Right ventricle myocardium inferior (tissue), 1 donor: ENCODE data around the gene SULT1C2. TPM values are rescaled to one million over a fixed set of nuclear protein-coding genes. Genes with fewer than 3 reads are reported as not detected.
"Not testable (repeated sequence)": the region's sequence is repeated elsewhere in the genome, so short reads cannot be mapped to it uniquely, and the experiment has no call there.

Experiments used
- ATAC-seq: fragments of 200-7000 bp; cut with Tn5 transposase; one replicate; pipeline ENCODE4 v1.9.1; 2020; ENCODE audit warnings: mild to moderate bottlenecking, moderate library complexity
- DNase-seq: peaks from one replicate; pipeline ENCODE4 v3.0.0; 2021; ENCODE audit errors: missing footprints
- intact Hi-C: fragments of 100-400 bp; cut with DNase I; formaldehyde crosslinking; loops from one replicate; pipeline ENCODE4 v1.11.0; 2022
- total RNA-seq: library from RNA; stranded (reverse); fragmentation: NEBNext Ultra II Directional; extraction: Animal tissue kit (Norgen Biotek cat#: 25700); gene quantifications from one replicate; pipeline ENCODE4 v1.2.1, GENCODE V29; 2021
- donor health status: DM: no; HTN: yes; CAD: no; lungs with severe emphysema.

Gene SULT1C2
- total RNA-seq, 1 donor from 2014 or later = 0.87 TPM

DNA sequence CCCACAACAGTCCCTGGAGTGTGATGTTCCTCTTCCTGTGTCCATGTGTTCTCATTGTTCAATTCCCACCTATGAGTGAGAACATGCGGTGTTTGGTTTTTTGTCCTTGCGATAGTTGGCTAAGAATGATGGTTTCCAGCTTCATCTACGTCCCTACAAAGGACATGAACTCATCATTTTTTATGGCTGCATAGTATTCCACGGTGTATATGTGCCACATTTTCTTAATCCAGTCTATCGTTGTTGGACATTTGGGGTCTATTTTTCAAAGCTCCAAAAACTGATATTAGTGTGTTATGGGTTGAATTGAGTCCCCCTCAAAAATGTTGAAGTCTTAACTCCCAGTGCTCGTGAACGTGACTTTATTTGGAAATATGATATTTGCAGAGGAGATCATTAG, 4.1 kb upstream of the SULT1C2 start:
- ATAC-seq, DNase-seq, intact Hi-C loops: not testable (repeated sequence)

DNA sequence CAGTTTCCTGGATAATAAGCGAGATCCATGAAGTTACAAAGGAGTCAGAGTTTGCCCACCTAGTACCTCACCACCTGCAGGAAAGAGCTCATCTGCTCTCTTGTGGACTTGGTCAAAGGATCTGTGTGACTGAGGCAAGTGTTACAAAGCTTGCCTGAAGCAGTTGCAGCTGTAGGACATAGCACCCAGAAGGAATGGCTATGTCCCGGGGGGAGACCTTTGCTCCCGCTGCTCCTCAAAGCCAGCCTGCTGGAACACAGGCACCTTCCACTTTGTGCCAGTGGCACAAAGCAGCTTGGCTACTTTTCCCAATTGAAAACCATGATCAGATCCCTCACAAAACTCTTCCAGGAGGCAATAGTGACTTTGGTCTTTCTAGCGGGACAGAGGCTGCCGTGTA, 3.1 kb upstream of the SULT1C2 start:
- no peak for DNase-seq
- intact Hi-C loops = no loop called here
- ATAC-seq = no peak

DNA sequence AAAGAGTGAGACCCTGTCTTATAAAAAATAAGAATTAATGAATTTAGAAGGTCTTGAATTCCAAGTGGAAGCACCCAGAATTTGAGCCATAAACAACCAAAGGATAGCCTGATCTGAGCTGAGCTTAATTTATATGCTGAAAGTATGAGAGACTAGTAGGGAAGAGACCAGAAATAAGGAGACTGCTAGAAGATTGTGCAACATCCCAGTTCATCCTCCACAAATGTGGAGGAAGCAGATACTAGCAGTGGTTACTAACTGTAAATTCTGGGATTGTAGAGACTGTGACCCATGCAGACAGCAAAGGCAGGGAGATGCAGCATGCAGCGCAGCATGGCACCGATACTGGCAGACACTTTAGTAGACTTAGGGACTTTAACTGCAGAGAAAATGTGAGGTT, 1.5 kb upstream of the SULT1C2 start:
- DNase-seq (no peak), ATAC-seq (no peak)
- intact Hi-C loops = no loop called here

DNA sequence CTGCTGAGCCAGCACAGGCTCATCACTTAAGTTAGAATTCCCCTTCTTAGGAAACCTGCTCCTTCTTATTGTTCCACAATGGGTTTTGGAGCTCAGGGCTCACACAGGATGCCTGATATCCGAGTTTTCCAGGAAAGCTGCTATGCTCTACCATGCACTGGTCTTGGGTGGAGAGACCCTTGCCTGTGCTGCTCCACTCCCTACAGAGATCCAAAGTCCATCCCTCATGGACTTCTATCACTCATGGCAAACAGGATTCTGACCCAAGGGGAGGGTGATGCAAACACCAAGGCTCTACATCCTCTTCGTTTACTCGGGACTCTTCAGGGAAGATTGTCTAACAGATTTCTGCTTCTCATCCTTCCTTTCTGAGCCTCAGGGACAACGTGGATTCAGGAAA, 5.2 kb downstream of the SULT1C2 start:
- intact Hi-C loops = no loop called here
- DNase-seq = no peak
- ATAC-seq = no peak

DNA sequence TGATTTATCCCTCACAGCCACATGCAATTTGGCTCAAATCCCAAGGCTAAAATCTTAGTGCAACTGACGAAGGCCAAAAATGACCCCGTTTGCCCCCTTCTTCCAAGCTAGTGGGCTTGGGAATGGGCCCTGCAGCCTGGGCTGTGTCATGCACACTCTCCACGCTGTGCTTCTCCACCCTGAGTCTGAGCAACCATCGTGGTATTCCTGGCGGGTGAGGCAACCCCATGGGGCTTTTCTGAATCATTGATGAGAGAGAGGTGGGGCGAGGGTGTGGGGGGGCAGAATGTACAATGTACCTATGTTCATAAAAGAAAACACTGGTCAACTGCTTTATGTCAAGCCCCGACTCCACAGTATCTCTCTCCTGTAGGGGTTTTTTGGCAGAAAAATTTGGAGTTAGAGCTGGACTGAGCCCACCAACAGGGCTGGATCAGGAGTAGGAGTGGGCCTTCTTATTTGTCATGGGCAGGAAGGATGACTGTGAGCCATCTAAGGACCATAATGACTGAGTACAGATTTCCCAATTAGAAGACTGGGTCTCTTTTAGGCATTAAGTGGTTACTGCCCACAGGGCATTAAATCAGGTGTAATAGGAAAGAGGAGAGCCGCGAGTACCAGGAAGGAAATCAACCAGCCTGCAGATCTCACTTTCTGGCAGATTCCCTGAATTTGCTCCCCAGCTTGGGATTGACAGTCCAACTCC, 8.9 kb downstream of the SULT1C2 start:
- intact Hi-C loops = no loop called here
- no peak for DNase-seq
- no peak for ATAC-seq

DNA sequence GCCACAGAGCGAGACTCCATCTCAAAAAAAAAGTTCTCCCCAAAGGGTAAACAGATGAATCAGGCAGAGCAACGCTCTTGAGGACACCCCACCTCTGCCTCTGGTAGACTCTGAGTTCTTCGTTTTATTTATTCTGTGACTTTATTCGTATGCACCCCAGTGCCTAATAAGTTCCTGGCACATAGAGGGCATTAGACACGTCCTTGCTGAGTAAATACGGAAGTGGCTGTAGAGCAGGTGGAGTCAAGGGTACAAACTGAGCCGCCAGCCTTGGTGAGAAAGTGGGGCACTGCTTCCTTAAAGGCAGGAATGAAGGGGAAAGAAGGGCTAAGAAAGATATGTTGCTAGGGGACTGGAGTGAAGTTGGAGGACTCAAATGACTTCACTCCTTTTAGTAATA, 12.9 kb downstream of the SULT1C2 start:
- DNase-seq (no peak), ATAC-seq (no peak)
- intact Hi-C loops = no loop called here

DNA sequence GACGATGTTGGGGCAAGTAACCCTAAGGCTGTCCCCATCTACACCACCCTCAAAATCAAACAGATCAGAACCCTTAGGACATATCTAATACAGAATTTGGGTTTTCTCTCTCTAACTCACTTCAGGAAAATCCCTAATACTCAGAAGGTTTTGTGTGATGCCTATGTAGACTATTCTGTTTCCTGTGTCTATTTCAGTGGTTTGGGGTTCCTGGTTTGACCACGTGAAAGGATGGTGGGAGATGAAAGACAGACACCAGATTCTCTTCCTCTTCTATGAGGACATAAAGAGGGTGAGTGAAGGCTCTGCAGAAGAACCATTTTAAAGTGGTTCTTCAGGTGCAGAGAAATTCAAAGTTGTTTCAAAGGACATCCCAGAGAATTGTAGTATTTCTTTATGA, 16.3 kb downstream of the SULT1C2 start:
- intact Hi-C loops = no loop called here
- DNase-seq = no peak
- ATAC-seq = no peak

DNA sequence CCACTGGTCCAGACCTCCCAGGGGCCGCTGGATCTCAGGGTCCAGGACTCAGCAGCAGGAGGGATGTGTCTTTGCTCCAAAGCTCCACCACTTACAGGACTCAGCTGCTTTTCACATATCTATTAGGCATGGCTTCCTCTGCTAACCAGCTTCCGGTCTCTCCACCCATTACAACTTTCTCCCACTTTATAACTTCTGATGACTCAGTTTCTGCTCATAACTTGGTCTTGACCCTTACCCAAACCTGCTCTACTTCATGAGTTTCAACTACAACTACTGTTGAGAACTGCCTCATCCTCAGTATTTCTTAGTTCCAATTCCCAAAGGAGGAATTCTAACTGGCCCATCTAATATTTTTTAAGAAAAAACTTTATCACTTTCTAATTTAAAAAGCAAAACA, 17.2 kb downstream of the SULT1C2 start:
- ATAC-seq = no peak
- intact Hi-C loops = no loop called here
- DNase-seq = no peak

DNA sequence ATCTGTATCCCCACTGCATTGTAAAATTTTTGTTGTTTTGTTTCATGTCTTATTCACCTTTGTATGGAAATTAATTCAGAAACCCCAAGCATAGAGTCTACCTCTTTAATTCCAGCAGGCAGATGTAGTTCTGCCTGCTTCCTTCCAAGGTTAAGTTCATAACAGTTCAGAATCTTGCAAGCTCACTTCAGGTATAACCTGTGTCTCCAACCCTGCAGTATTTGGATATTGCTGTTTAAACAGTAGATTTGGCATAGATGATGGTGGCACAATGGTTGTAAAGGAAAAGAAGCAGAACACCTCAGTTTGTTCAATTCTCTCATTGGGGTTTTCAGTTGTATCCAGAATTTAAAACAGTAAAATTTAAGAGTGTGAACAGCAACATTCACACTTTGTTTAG, 21.2 kb downstream of the SULT1C2 start:
- DNase-seq = no peak
- no peak for ATAC-seq
- intact Hi-C loops = no loop called here

DNA sequence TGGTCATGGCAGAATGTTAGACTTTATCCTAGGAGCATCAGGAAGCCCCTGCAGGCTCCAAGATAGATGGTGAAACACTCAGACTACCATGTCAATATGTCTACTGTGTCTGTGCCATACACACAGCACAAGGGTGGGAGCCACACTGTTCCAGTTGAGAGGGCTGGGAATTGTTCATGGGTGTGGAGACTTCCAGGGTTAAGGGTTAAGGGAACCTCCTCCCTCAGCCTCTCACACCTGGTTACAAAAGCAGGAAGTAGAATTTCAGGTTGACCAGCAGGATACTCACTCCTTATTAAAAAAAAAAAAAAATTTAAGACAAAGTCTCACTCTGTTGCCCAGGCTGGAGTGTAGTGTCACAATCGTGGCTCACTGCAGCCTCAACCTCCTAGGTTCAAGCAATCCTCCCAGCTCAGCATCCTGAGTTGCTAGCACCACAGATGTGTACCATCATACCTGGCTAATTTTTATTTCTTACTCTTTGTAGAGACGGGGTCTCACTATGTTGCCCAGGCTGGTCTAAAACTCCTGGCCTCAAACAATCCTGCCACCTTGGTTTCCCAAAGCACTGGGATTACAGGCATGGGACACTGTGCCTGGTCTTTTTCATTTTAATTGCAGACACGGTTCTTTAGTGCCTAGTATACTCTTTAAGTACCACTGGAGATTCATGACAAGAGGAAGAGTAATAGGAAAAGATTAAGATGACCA, 26.0 kb downstream of the SULT1C2 start:
- no peak for DNase-seq
- intact Hi-C loops = no loop called here
- ATAC-seq = no peak

DNA sequence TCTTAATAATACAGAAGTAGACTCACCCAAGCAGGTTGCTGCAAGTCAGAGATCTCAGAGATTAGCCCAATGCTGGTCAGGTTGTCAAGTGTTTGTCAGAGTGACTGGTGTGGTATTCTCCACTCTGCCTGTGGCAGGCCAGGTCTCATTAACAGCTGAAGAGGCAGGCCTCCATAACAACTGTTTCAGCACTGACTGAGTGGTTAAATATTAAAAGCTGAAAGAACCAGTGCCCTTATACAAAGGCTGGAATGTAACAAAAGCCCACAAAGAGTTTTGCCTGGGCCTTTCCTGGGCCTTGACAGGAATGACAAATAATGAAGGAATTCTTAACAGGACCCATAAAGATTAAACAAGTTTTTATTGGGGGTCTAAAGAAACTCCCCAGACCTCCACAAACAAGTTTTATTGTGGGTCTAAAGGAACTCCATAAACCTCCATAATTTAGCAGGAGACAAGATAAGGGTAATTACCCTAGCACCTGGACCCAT, 26.8 kb downstream of the SULT1C2 start:
- intact Hi-C loops = no loop called here
- DNase-seq (no peak), ATAC-seq (no peak)

DNA sequence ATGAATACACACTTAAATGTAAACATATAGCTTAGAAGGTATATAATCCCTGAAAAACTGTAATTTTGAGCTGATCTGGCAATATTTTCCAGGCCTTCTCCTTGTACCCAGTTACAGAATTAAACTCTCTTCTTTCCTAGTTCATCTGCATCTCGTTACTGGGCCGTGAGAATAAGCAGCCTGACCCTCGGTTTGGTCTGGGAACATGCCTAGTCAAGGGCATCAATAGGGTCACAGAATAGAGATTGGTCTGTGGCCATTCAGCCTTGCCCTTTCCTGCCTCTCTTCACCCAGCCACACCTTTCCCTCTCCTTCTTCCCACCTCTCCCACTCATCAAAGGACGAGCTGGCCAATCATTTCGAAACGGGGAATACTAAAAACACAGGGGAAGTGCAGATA, 27.3 kb downstream of the SULT1C2 start:
- ATAC-seq (no peak), DNase-seq (no peak)
- intact Hi-C loops = no loop called here

DNA sequence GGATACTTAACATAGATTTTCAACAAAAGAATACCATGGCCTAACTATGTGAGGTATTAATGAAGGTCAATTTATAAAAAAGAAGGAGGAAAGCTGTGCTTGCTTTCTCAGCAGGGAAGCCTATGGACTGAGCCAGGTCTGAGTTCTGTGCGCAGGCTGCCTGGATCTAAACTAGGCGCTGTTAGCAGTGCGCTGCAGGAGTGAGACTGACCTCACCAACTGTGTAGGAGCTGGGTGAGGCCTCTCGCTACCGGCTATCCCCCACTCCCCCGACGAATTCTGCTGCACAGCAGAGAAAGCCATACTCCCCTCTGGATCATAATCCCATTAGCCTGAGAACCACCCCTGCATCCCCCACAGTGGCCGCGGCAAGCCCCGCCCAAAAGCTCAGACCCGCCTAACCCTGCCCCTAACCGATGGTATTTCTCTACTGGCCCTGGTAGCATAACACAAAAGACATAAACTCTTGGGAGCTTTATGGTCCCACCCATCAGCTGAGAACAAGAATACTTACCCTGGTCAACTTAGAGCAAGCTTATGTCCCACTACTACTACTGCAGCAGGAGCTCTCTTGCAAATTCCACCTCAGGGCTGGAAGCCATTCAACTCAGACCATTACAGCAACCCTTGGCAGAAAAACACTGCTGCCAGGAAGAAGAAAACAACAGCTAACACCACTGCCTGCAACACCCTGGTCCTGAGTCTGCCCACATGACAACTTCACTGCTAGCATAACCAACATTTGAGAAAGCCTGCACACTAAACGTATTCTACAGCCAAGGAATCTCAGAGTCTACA, 28.0 kb downstream of the SULT1C2 start:
- no peak for ATAC-seq
- no peak for DNase-seq
- intact Hi-C loops = no loop called here

DNA sequence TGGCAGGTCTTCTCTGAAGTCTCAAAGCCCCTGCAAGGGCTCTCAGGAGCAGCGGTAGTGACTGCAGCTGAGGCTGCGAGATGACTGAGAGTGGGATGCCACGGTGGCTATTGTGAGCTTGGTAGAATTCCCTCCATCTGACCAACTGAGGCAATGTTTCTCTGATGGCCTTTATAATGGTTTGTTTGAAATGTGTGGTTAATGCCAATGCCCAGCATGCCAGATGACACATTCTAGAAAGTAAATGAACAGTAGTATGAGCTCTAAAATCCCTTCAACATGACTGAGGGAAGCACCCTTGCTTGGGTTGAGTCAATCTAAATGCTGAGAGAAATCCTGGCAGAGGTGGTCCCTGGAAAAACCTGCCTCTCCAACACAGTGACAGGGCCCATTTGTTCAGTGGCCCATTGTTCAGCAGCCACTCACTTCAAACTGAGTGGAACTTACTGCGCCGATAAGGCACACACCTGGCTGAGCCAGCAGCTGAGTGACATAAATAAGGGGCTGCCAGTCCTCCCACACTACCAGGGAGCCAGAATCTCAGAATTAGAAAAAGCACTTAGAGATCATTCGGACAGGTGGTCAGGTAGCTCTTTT, 31.7 kb downstream of the SULT1C2 start:
- ATAC-seq (no peak), DNase-seq (no peak)
- intact Hi-C loops = no loop called here

DNA sequence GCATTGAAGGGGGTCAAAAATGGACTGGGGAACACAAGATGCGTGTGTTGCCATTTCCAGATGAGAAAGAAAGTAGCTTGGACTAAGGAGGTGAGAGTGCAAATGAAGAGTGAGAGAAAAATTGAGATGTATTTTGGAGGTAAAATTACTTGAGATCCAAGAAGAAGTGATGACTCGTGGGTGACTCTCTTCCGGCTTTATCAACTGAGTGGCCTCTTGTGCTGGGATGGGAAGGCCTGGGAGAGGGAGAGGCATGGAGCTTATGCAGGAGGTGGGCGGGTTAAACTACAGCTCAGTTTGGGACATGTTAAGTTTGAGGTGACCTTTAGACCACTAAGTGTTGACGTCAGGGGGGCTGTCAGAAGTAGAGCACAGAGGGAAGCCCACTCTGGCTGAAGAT, 34.9 kb downstream of the SULT1C2 start:
- intact Hi-C loops = no loop called here
- no peak for DNase-seq
- no peak for ATAC-seq

DNA sequence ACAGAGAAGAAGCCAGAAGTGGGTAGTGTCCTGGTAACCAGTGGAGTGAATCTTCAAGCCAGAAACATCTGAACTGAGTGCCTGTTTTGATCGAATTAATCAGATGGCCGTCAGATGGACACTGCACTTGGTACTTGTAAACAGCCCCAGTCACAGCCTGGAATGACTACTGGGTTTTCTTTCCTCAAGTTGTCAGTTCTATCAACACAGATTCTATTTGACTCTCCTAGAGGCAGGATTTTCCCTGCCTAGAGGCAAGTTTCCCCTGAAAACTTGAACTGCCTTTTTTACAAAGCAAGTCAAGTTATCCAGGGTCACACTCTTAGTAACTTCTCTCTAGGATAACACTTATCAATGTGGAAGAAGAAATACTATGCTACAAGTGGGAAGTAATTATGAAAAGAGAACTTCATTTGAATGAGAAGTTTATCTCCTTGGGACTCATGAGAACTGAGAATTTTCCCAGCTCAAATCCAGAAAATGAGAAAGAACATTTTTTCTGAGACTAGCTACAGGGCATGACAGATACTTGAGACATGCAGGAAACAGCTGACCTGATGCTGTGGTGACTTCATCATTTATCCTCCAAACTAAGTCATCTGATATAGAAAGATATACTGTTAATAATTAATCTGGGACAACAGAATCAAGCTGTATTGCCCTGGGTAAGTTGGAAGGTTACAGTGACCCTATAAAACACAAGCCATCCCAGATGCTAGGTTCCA, 36.0 kb downstream of the SULT1C2 start:
- intact Hi-C loops = no loop called here
- no peak for ATAC-seq
- DNase-seq = no peak

DNA sequence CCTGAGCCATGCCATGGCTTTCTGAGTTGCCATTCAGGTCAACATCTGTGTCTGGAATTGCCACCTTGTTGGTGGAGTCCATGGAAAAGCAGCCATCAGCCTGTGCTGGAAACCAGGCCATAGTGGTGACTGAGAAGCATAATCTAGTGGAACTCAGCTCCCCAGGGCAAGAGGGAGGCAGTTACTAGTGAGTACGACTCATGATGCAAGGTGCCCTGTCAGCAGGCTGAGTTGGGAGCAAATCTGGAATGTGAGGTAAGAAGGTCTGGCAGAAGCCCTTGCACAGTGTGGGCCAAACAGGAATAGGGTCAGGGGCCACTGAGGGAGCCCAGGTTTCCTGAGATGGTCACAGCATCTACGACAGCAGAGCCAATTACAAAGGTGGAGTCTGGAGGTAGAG, 37.1 kb downstream of the SULT1C2 start:
- no peak for ATAC-seq
- intact Hi-C loops = no loop called here
- DNase-seq = no peak

DNA sequence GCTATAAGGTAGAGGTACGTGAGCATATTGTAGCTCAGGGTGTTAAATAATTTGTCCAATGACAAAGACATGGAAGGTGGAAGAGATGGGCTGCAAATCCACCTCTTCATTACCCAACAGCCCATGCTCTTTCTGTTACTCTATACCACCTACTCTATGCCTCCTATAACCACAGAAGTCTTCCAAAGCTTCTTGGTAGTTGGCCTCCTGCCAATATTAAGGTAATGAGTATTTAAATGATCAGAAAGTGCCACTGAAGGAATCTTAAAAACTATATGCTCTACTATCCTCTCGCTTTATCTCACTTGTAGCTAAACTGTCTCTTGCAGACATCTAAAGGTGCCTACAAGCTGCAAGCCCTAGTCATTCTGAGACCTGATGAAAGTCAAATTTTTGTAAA, 41.1 kb downstream of the SULT1C2 start:
- ATAC-seq = no peak
- no peak for DNase-seq
- intact Hi-C loops = no loop called here

DNA sequence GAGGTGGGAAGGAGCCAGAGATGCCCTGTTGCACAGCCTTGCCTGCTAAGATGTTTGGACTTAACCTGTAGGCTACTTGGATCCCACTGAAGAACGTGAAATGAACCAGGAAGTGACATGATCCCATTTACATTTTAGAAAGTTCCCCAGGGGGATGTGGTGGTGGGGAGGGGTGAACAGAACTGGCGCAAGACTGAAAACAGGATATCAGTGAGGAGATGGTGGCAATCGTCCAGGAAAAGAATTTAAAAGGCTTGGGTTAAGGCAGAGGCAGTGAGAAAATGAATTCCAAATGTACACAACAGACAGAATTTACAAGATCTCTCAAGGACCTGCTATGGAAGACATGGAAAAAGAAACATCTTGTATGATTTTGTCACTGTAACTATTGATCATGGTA, 42.3 kb downstream of the SULT1C2 start:
- intact Hi-C loops = no loop called here
- DNase-seq = no peak
- no peak for ATAC-seq
